DMS114 treated with DMSO at 0.1 percent for 48 hours (cell line): Measurements from ENCODE around the gene PFKP.

Source experiments
- DNase-seq: peaks from one replicate; lab custom pipeline; 2025; ENCODE audit not compliant: unreplicated experiment; lab: John Stamatoyannopoulos, UW

Gene PFKP

DNA sequence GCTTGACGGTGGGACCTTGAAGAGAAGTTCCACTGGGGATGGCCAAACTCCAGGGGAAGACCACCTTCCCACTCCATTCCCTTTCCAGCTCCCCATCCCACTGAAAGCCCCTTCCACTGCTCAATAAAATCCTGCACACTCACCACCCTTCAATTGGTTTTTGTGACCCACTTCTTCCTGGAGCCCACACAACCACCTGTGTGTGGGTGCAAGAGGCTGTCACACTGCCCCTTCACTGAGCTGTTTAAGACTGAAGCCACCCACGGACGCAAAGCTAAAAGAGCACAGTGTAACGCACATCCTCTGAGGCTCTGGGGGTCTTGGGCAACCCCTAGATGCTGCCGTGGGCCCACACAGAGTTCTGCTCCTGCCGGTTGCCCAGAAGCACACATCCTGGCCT lies 118.0 kb downstream of the PFKP start:
- DNase-seq = no peak

GRCh38 chr10:3186368-3186767 lies 119.0 kb downstream of the PFKP start:
- no peak for DNase-seq
